CD14-positive monocyte (primary cell): ENCODE data around the gene LIPA. TPM values are rescaled to one million over a fixed set of nuclear protein-coding genes. Genes with fewer than 3 reads are reported as not detected.

Source experiments
- DNase-seq, 3 donors: peaks; one replicate each; pipeline ENCODE4 v3.0.0-alpha.2; 2011 to 2022
- H2AFZ ChIP-seq: 2 replicates; pipeline ENCODE4 v1.6.0; 2012; ENCODE audit warnings: mild to moderate bottlenecking, low read depth, low read length, inconsistent platforms; ENCODE audit not compliant: insufficient read depth, poor library complexity, severe bottlenecking
- H3K27ac ChIP-seq, 2 donors: 1 replicate in 1 of 2; 2 replicates in 1 of 2; pipeline ENCODE4 v1.5.1; 2012 to 2013; ENCODE audit warnings: low read length in 2 of 2, control low read depth in 1 of 2, inconsistent platforms in 1 of 2, low read depth in 1 of 2, mild to moderate bottlenecking in 1 of 2
- H3K27me3 ChIP-seq, 2 donors: one replicate each; pipeline versions ENCODE4 v1.6.0 to v1.6.1; 2011 to 2013; ENCODE audit warnings: low read length in 2 of 2; ENCODE audit not compliant: control insufficient read depth in 2 of 2, insufficient read depth in 2 of 2
- H3K36me3 ChIP-seq, 2 donors: replicated peaks in 1 of 2; 1 replicate in 1 of 2; 2 replicates in 1 of 2; pipeline versions ENCODE4 v1.5.1 to v1.6.1; 2012 to 2013; ENCODE audit warnings: low read length in 2 of 2, control low read depth in 1 of 2, inconsistent platforms in 1 of 2, mild to moderate bottlenecking in 1 of 2; ENCODE audit not compliant: insufficient read depth in 2 of 2, control insufficient read depth in 1 of 2
- H3K4me1 ChIP-seq, 2 donors: 1 replicate in 1 of 2; 2 replicates in 1 of 2; pipeline versions ENCODE4 v1.5.1 to v1.6.1; 2012 to 2013; ENCODE audit warnings: low read length in 2 of 2, control low read depth in 1 of 2, inconsistent platforms in 1 of 2, mild to moderate bottlenecking in 1 of 2, moderate library complexity in 1 of 2; ENCODE audit not compliant: insufficient read depth in 2 of 2, control insufficient read depth in 1 of 2
- H3K4me2 ChIP-seq: replicated peaks from 2 replicates; pipeline ENCODE3; 2012; ENCODE audit warnings: low read length, moderate library complexity, mild to moderate bottlenecking; ENCODE audit not compliant: poor library complexity, severe bottlenecking; ENCODE audit errors: extremely low read depth
- H3K4me3 ChIP-seq, 3 experiments: fragments of 200-600 bp in 1 of 3; sonication (generic) in 1 of 3; replicated peaks in 1 of 3; 1 replicate in 2 of 3; 2 replicates in 1 of 3; pipeline ENCODE4 v1.5.1; 2011 to 2013; ENCODE audit warnings: low read length in 3 of 3, mild to moderate bottlenecking in 3 of 3, control low read depth in 2 of 3, low read depth in 2 of 3, inconsistent platforms in 1 of 3, moderate library complexity in 1 of 3
- H3K79me2 ChIP-seq: 2 replicates; pipeline ENCODE4 v1.6.0; 2012; ENCODE audit warnings: mild to moderate bottlenecking, control low read depth, inconsistent platforms, low read length, moderate library complexity; ENCODE audit not compliant: insufficient read depth
- H3K9ac ChIP-seq: 2 replicates; pipeline ENCODE4 v1.6.0; 2017; ENCODE audit warnings: low read length, mild to moderate bottlenecking; ENCODE audit not compliant: insufficient read depth, poor library complexity, severe bottlenecking
- H3K9me3 ChIP-seq, 2 donors: replicated peaks in 1 of 2; 1 replicate in 1 of 2; 2 replicates in 1 of 2; pipeline versions ENCODE4 v1.5.1 to v1.6.1; 2012 to 2013; ENCODE audit warnings: low read length in 2 of 2, control low read depth in 1 of 2; ENCODE audit not compliant: control insufficient read depth in 1 of 2, insufficient read depth in 1 of 2
- H4K20me1 ChIP-seq: 2 replicates; pipeline ENCODE4 v1.6.0; 2012; ENCODE audit warnings: mild to moderate bottlenecking, low read length, control low read depth, moderate library complexity; ENCODE audit not compliant: insufficient read depth
- H3K27ac Mint-ChIP-seq, 7 donors: one replicate each; pipeline ENCODE4 v1.8.0; 2020; ENCODE audit warnings: mild to moderate bottlenecking in 7 of 7, mixed read lengths in 7 of 7, moderate library complexity in 6 of 7, inconsistent platforms in 2 of 7
- H3K27me3 Mint-ChIP-seq, 3 donors: one replicate each; pipeline ENCODE4 v1.8.0; 2021 to 2022; ENCODE audit warnings: low read depth in 3 of 3, mild to moderate bottlenecking in 3 of 3, mixed read lengths in 3 of 3, moderate library complexity in 3 of 3, inconsistent platforms in 1 of 3
- H3K36me3 Mint-ChIP-seq, 2 donors: one replicate each; pipeline ENCODE4 v1.8.0; 2020; ENCODE audit warnings: mixed read lengths in 2 of 2, inconsistent platforms in 1 of 2, mild to moderate bottlenecking in 1 of 2
- H3K4me1 Mint-ChIP-seq: one replicate; pipeline ENCODE4 v1.8.0; 2020; ENCODE audit warnings: mild to moderate bottlenecking, mixed read lengths
- H3K4me3 Mint-ChIP-seq, 2 donors: one replicate each; pipeline ENCODE4 v1.8.0; 2020; ENCODE audit warnings: mild to moderate bottlenecking in 2 of 2, mixed read lengths in 2 of 2, moderate library complexity in 1 of 2
- H3K9me3 Mint-ChIP-seq, 7 donors: one replicate each; pipeline ENCODE4 v1.8.0; 2020 to 2022; ENCODE audit warnings: mixed read lengths in 7 of 7, mild to moderate bottlenecking in 6 of 7, moderate library complexity in 6 of 7, inconsistent platforms in 2 of 7
- WGBS: methylation state at CpG from one replicate; pipeline ENCODE4 v1.1.5; 2013; ENCODE audit warnings: missing lambda C conversion rate; ENCODE audit not compliant: insufficient coverage; 5-methylcytosine and 5-hydroxymethylcytosine counted together
- intact Hi-C, 2 donors: fragments of 100-400 bp; cut with micrococcal nuclease; formaldehyde crosslinking; loops; one replicate each; pipeline versions ENCODE4 v1.15.0 to v1.15.1; 2023
- polyA plus RNA-seq, 3 donors: library from polyadenylated mRNA; depleted of rRNA in 1 of 3; unstranded in 2 of 3; stranded (reverse) in 1 of 3; fragments of 300-500 nt in 2 of 3; fragments of >200 nt in 1 of 3; fragmentation: Illumina TruSeq in 2 of 3; gene quantifications; 1 replicate in 2 of 3; 2 replicates in 1 of 3; pipeline ENCODE4 v1.2.3, GENCODE V29; 2012 to 2021
- TF ChIP-seq, protein P1 (sequence below): fragments of 200-600 bp; IDR thresholded peaks from one replicate; pipeline ENCODE4 v1.8.0; 2022; ENCODE audit warnings: antibody characterized with exemption, mild to moderate bottlenecking

The LIPA gene
- polyA plus RNA-seq, 3 donors = 37.4 to 353 (median 289) TPM

DNA sequence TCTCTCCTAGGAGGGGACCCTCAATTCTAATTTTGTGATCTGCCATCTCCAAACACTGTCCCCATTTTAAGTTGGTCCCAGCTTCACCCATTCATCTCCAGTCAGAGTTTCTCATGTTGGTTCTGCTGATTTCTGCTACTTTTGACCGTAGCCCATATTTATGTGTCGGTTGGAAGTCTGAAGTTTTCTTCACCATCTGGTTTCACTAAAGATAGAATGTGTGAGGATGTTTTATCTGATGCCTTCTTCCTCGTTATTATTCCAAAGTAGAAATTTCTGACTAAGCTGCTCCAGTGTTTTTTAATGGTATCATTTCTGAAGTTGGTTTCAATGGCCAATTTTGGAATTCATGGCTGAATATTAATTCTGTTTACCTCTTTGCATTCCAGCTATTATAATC is 28.9 kb upstream of the LIPA start:
- H3K27ac ChIP-seq = no peak overlapping the region
- H3K4me3 ChIP-seq = no peak overlapping the region
- no peaks in the 10 kb centered on the region for H4K20me1 ChIP-seq
- no peaks in the 10 kb centered on the region for H3K27me3 ChIP-seq
- WGBS = 100% methylated on average over 1 of the region's 3 CpGs
- no peaks in the 10 kb centered on the region for H3K4me1 ChIP-seq
- intact Hi-C loops = no loop called here
- no peaks in the 10 kb centered on the region for H3K79me2 ChIP-seq
- Mint-ChIP-seq H3K36me3 (no peaks in the 10 kb centered on the region), H3K27ac (no peak overlapping the region), H3K4me3 (no peak overlapping the region), H3K4me1 (peaks cover 8% of the 10 kb centered on the region), H3K27me3 (no peaks in the 10 kb centered on the region), H3K9me3 (no peaks in the 10 kb centered on the region)
- H3K9me3 ChIP-seq = no peaks in the 10 kb centered on the region
- no peaks in the 10 kb centered on the region for H3K36me3 ChIP-seq
- no peak overlapping the region for H3K9ac ChIP-seq
- H2AFZ ChIP-seq = no peak overlapping the region
- no peak overlapping the region for H3K4me2 ChIP-seq
- no peak for DNase-seq
- TF ChIP-seq, protein P1, sequence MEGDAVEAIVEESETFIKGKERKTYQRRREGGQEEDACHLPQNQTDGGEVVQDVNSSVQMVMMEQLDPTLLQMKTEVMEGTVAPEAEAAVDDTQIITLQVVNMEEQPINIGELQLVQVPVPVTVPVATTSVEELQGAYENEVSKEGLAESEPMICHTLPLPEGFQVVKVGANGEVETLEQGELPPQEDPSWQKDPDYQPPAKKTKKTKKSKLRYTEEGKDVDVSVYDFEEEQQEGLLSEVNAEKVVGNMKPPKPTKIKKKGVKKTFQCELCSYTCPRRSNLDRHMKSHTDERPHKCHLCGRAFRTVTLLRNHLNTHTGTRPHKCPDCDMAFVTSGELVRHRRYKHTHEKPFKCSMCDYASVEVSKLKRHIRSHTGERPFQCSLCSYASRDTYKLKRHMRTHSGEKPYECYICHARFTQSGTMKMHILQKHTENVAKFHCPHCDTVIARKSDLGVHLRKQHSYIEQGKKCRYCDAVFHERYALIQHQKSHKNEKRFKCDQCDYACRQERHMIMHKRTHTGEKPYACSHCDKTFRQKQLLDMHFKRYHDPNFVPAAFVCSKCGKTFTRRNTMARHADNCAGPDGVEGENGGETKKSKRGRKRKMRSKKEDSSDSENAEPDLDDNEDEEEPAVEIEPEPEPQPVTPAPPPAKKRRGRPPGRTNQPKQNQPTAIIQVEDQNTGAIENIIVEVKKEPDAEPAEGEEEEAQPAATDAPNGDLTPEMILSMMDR = no peak

DNA sequence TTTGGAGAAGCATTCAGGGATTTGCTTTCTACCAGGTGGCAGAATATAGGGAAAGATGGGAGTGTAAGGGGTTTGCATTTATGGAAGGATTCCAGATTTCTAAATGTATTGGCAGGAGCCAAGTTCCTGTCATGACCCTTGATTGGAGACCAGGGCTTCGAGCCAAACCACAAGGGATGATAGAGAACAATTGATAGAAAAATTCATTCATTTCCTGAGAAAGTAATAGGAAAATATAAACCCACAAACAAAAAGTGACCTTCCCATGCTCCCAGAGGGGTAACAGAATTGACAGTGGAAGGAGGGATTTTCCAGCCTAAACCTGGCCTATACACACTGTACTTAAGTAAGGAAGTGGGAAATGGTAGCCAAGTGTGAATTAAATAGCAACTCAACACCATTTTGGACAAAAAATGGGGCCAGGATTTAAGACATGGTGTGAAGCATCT is 27.9 kb upstream of the LIPA start:
- Mint-ChIP-seq H3K27ac (no peak overlapping the region), H3K4me1 (peaks cover 8% of the 10 kb centered on the region), H3K27me3 (peaks cover 0 to 1% (median 0%) of the 10 kb centered on the region in 3 donors), H3K4me3 (no peak overlapping the region), H3K9me3 (no peaks in the 10 kb centered on the region), H3K36me3 (no peaks in the 10 kb centered on the region)
- TF ChIP-seq, protein P1 = no peak
- Histone ChIP-seq H3K4me2 (no peak overlapping the region), H3K36me3 (no peaks in the 10 kb centered on the region), H3K9ac (no peak overlapping the region), H3K27me3 (no peaks in the 10 kb centered on the region), H3K79me2 (no peaks in the 10 kb centered on the region), H4K20me1 (no peaks in the 10 kb centered on the region), H3K9me3 (no peaks in the 10 kb centered on the region), H2AFZ (no peak overlapping the region), H3K4me3 (no peak overlapping the region), H3K27ac (no peak overlapping the region), H3K4me1 (no peaks in the 10 kb centered on the region)
- no CpG with 5 or more reads among the region's 1 CpG for WGBS
- intact Hi-C loops = no loop called here
- DNase-seq = no peak
